ENCODE results near the gene SBK1.
A peak's percentile ranks its signal among the peaks of the same experiment; 100 is the strongest.

The SBK1 gene

DNA sequence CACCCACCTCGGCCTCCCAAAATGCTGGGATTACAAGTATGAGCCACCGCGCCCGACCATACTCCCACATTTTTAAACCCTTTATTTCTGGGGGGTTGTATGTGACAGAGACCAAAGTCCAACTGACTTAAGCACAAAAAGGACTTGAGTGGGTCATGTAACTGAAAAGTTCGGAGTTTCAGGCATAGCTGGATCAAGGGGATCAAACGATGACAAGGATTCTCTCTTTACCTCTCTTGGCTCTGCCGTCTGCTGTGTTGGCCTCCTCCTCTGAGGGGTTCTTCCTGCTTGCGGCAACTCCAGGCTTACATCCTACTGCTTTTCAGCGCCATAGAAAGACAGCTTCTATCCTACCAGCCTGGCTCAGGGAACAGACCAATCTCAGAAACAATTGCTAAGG, 9.2 kb upstream of the SBK1 start:
- no peak for DNase-seq

DNA sequence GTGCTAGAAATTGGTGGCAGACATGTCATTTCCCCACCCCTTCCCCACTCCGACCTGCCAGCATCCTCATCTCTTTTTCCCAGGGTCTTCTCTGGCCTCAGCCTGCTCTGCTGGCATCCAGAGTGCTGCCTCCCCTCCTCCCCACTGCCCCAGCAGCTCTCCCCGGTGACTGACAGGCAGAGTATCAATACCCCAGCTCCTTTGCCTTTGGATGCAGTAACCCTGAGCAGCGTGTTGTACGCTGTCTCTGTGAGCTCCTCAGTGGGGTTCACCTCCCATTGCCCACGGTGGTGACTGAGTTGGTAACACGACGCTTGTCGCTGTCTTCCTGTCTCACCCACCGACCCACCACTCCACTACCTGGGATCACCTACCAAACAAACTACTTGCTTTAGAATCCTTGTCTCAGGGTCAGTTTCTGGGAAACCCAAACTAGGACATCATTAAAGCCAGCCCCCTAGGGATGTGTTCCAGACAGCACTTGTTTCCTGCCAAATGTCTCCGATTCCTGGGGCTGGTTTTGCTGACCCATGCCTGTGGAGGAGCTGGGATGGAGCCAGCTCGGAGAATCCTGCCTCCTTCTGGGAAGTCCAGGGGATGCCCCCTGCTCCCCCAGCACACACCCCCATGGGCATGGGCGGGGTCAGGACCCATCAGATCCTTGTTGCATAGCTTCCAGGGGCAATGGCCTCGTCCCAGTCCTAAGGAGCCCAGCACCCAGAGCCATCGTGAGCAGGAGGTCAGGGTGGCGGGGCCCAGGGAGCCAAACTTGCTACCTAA, 8.3 kb upstream of the SBK1 start:
- no peak for DNase-seq

DNA sequence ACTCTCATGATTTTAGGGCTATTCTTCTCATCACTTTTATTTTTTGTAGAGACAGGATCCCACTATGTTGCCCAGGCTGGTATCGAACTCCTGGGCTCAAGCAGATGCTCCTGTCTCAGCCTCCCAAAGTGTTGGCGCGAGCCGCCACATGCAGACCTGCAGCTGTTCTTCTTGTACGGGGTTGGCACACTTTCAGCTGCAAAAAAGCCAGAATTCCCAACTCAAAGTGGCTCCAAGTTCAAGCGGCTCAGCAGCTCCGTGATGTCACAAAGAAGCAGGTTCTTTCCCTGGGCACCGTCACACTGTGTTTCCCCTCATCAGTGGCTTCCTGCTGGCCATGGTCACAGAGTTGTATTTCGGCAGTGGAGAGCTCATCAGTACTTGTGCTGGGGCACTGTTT, 6.7 kb upstream of the SBK1 start:
- DNase-seq = no peak

DNA sequence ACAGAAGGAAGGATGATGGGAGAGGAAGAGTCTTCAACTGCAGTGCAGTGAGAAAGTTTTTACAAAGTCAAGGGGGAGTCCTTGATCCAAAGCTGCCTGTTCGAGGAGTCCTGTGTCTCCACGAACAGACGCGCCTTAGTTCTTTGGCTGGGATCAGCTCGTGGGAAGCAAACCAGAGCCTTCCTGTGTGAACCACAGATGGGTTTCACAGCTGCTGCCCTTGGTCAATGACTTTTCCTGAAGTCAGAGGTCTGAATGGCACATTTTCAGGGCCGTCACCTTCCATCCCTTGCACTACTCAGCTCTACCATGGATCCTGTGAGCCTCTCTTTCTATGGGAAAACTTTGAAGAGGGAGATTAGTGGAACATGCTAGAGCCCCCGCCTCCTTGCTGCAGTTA, 4.2 kb upstream of the SBK1 start:
- no peak for DNase-seq

DNA sequence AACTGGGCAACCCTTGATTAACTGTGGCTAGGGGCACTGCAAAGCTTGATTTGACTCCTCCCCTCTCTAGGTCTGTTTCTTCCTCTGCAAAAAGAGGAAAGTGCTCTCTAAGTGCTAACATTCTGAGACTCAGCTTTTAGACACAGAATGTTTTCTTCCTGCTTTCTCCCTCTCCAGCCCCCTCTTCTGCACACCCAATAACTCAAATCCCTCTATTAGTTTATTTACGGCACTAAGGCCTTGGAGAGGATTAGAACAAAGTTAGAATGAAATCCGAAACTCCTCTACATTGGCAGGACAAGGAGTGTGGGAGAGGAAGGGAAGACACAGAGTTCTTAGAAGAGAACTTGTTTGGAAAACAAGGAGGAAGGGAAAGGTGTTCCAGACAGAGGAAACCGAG, 3.3 kb upstream of the SBK1 start:
- DNase-seq = no peak

DNA sequence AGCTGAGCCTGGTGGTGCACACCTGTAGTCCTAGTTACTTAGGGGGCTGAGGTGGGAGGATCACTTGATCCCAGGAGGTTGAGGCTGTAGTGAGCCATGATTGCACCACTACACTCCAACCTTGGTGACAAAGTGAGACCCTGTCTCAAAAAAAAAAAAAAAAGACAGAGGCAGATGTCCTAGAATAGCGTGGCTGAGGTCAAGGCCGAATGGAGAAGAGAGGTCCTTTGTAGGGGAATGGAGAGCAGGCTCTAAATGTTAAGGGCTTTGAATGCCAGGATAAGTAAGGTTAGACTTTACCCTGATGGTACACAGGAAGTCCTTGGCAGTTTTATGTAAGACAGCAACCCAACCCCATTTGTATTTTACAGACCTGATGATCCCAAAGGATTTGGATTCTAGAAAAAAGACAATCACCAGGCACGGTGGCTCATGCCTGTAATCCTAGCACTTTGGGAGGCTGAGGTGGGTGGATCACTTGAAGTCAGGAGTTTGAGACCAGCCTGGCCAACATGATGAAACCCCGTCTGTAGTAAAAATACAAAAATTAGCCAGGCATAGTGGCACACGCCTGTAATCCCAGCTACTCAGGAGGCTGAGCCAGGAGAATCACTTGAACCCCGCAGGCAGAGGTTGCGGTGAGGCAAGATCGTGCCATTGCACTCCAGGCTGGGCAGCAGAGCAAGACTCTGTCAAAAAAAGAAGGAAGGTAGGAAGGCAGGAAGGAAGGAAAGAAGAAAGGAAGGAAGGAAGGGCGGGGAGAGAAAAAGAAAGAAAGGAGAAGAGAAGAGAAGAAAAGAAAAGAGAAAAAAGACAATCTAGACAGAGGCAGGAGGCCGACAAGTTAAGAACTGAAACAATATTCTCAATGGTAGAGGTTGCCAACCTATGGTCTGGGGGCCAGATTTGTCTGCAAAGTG, 2.1 kb upstream of the SBK1 start:
- no peak for DNase-seq

DNA sequence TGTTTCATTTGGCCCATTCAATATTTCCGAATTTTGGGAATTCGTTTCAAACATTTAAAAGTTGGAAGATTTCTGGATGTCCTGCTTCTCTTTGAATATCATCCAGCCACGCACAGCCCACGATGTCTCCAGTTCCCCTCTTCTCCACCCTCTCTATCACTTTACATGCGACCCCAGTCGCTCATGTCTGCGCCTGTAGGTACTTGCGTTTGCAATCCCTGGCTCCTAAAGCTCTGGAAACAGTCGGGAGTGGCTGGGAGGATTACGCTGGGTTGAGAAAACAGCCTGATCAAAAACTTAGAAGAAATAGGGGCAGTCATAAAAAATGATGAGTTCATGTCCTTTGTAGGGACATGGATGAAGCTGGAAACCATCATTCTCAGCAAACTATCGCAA, 1.5 kb upstream of the SBK1 start:
- DNase-seq = no peak

DNA sequence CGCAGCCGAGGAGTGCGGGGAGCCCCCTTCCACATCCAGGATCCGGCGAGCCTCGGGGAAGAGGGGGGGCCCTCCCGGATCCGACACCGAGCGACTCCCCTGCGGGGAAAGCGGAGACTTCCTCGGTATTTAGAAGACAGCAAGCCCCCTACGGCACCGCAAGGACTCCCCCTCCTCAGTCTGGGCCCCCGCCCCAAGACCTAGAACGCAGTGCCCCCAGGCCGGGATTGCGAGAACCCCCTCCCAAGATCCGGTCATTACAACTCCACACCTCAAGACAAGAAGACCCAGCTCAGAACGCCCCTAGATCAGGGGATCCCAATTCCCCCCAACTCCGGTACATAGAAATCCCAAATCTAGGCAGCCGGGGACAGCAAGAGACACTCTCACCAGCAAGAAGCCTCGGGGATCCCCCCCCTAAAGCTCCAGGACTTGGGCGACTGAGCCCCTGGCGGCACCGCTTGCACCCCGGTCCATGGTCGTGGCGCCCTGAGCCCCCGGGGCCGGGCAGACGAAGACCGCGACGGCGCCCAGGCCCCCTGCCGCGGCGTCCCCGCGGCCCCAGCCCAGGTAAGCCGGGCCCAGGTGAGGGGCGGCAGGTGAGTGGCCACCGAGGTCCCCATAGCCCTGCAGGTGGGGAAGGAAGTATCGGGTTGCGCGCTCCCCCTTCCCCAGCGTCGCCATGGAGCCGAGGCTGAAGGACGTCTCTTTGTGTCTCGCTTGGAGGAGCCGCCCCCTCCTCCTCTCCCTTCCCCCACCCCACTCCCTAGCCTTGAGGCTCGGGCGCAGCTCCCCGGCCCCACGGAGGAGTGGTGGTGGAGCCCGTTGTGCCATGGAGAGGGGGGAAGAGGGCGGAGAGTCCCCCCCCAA, 641 bp downstream of the SBK1 start:
- peak; percentile 64 for DNase-seq

DNA sequence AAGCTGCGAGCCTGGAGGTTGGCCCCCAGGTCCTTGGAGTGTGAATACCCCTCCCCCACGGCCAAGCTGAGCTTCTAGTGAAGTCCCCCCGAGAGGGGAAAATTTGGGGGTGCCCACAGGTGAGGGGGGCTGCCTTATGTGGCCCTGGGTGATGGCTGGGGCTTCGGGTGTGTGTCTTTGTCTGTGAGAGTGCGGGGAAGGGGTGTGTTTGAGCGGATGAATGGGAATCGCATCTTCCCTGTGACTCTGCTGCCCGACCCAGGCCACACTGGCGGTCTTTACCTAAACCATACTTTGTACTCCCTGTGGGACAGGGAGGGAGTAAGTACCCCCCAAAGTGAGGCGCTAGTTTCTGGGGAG, 1.3 kb downstream of the SBK1 start:
- DNase-seq = no peak

DNA sequence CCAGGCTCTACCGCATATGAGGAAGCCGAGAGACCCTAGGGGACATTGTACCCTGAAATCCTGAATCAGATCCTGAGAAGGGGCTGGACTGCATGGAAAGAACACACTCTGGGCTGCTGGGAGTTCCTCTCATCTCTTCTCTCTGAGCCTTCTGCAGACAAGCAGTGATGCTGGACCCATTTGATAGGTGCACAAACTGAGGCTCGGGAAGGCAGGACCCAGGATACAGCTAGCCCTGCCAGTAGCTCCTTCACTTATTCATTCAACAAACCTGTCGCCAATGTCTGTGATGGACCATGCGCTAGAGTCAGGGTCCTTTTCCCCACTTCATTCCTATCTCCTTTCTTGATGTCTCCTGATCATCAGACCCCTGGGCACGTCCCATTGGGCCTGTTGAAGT, 1.9 kb downstream of the SBK1 start:
- DNase-seq = no peak

DNA sequence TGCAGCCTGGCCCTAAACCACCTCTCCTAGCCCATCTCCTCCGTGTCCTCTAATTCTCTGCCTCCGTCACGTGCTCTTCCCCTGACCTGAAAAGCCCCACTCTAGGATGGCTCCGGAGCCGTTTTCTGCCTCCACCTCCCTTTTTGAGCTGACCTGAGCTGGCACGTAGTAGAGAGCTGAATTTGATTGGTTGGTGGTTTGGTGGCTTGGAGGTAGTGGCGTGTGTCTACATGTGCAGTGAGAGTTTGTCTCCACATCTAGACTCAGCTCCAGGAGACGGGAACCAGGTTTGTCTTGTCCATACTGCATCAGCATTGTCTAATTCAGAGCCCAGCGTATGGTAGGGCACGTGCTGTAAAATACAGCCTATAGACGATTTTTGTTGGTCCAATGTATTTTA, 3.0 kb downstream of the SBK1 start:
- DNase-seq = no peak

DNA sequence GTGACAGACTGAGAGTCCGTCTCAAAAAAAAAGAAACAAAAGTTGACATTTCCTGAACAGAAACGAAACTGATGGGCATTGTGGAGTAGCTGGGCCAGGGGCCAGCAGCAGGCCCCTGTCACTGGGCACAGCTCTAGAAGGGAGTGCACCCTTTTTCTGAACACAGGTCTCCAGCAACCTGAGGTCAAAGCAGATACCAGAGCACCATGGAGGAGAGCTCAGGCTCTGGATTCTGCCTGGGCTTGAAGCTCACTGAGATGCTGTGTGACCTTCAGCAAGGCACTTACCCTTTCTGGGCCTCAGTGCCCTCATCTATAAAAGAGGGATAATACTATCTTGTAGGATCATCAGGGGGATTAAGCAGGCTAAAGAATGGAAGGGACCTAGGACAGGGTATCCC, 5.0 kb downstream of the SBK1 start:
- DNase-seq = no peak

DNA sequence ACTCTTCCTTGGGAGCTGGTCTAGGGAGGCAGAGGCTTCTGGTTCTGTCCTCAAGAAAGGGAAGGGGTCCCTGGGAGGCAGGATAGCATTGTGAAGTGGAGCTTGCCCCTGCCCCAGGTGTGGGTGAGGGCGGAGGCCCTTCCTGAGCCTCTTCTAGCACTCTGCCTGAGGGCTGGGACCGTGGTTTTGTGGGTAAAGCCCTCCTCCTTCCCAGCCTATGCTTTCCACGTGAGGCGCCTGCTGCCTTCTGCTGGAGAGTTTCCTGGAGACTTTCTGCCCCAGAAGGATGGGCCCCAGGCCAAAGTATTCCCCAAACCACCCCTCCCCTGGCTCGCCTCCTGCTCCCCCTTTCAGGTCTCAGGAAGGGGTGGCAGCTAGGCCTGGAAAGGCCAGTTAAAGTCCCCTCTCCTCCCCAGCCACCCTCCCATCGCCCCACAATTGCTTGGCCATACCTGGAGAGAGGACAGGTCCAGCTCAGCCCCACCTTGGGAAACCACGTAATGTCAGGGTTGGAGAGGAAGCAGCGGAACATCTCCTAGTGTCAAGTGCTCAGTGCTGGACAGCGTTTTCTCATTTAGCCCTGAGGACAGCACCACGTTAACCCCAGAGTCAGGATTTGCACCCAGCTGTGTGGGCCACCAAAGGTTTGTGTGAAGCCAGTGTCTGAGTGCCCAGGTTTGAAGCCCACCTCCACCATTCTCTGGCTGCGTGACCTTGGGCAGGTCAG, 5.6 kb downstream of the SBK1 start:
- peak; percentile 8 for DNase-seq

DNA sequence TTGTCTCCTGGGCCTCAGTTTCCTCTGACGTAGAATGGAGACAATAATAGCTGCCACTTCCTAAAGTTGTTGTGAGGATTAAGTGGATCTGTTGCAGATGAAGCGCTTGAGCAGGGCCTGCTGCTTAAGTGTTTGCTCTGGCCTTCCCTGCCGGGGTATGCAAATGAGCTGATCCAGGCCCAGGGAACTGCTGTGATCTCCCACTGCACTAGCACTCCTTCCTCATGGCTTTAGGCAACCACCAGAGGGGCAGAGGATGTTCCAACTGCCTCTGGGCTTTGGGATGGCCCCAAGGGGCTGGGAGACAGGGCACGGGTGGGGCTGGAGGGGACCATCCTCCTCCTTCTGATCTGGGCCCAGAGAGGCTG, 6.2 kb downstream of the SBK1 start:
- peak; percentile 39 for DNase-seq

DNA sequence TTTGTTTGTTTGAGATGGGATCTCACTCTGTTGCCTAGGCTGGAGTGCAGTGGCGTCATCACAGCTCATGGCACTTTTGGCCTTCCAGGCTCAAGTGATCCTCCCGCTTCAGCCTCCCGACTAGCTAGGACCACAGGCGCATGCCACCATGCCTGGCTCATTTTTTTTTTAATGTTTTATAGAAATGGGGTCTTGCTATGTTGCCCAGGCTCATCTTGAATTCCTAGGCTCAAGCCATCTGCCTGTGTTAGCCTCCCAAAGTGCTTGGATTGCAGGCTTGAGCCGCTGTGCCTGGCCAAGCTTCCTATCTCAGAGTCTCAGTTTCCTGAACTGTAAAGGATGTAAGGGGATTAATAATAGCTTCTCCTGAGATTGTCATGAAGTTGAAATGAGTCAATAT, 8.0 kb downstream of the SBK1 start:
- DNase-seq = no peak

DNA sequence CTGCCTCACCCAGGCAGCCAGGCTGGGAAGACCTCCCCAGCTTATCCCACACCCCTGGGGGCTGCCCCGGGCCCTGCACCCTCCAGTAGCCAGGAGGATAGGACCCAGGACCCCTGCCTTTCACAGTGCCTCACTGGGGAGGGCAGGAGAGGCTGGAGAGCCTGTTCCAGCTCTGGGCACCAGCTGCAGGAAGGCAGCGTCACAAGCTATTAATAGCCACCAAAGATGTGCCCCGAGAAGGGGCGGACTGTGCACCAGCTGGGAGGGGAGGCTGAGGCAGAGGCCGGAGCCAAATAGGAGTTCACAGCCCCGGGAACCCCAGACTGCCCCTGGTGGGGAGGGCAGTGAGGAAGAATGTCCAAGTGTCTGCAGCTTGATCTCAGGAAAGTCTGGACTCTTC, 8.8 kb downstream of the SBK1 start:
- DNase-seq = no peak

DNA sequence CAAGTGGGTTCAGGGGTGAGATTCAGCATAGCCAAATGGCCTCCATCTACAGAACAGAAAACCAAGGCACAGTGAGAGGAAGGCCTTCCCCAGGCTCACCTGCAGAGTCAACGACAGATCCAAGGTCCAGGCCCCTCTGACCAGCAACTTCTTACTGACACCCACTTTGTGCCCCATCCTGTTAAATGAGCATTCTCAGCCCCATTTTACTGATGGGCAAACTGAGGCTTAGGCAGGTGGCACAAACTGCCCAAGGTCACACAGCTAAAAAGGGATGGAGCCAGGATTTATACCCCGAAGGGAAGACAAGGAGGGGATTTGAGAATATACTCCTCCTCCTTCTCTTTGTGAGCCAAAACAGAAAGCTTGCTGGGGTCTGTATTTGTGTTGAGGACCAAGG, 9.3 kb downstream of the SBK1 start:
- DNase-seq = no peak

DNA sequence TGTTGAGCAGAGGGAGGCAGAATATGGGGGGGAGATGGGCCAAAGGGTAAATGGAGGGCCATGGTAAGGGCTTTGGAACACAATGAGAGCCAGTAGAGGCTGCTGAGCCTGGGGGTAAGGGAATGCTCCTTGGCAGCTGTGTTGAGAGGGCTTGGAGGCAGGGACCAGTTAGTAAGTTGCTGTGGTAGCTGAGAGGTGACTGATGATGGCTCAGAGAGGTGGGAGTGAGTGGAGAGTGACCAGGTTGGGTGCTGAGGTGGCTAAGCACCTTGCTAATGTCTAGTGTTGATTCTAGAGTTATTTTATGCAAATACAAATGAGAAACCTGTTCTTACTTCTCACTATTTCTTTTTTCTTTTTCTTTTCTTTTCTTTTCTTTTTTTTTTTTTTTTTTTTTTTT, 10.8 kb downstream of the SBK1 start:
- DNase-seq = no peak

DNA sequence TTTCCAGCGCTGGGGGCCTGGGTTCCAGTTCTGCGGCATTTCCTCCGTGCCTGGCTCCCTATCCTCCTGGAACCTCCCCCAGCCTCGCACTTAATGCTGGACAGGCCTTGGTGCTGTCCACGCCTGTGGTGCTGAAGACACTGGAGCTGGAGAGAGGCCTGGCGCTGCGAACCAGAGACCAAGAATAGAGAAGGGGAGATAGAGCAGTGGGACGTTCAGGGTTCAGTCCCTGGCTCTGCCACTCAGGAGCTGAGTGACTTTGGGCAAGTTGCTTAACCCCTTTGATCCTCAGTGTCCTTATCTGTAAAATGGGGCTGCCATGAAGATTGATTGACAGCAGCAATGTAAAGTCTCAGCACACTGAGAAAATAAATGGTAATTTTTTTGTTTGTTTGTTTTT, 11.9 kb downstream of the SBK1 start:
- no peak for DNase-seq

DNA sequence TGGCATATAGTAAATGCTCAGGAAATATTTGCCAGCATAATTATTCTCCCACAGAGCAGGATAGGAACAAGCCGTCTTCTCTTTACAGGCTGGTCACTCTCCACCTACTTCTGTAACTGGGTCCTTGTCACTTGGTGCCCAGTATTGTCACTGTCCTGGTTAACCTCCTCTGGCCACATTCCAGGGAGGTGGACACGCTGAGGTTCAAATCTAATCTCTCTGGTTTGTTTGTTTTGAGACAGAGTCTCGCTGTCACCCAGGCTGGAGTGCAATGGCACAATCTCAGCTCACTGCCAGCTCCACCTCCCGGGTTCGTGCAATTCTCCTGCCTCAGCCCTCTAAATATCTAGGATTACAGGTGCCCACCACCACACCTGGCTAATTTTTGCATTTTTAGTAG, 15.6 kb downstream of the SBK1 start:
- no peak for DNase-seq

DNA sequence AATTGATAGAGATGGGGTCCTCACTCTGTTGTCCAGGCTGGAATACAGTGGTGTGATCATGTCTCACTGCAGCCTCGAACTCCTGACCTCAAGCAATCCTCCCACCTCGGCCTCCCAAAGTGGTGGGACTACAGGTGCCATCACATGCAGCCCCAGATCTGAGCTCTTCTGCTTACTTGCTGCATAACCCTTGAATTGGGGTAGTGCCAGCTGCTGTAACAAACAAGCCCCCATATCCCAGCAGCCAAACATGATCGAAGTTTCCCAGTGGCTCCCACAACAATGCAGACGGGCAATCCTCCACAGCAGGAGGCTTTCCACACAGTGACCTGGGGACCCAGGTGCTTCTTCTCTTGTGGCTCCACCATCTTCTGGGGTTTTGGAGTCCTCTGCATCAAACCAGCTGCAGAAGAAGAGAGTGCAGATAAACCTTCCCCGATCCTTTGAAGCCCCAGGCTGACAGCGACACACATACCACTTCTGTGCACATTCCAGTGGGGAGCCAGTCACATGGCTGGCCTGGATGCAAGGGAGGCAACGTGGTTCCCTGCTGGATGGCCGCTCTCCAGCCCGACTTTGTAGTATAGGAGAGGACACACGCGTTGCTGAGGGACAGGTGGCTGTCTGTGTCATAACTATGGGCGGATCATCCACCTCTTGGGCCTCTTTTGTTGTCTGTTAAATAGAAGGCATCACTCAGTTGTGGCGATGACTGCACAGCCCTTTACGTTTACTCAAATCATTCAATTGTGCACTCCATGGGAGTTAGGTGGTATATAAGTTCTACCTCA, 16.7 kb downstream of the SBK1 start:
- no peak for DNase-seq

DNA sequence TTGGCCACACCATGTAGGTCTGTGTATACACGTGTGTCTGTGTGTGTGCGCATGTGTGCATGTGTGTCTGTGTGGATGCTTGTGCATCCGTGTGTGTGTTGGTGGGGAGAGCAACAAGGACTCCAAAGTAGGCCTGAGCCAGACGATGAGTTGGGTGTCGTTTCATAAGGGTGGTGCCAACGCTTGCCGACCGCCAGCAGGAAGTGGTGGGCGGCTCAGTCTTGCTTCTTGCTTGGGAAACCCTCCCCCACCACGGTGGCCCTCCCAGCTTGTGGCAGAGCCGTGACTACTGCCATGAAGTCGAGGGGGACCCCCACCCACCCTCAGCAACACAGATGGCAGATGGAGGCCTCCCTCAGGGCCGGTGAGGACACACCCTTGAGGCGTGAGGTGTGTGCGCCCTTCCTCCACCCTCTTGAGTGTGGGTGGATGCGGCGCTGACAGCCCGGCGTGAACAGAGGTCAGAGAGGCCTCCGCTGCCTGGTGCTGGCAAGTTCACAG, 17.5 kb downstream of the SBK1 start:
- DNase-seq = no peak
